H1 (cell line): ENCODE data around the gene UPP1.

Experiments used
- ATF2 ChIP-seq: IDR thresholded peaks from 2 replicates; pipeline ENCODE4 v1.6.1; 2012; ENCODE audit warnings: low read length, inconsistent platforms
- CEBPB ChIP-seq: IDR thresholded peaks from 2 replicates; pipeline ENCODE4 v1.6.1; 2012; ENCODE audit warnings: low read depth, low read length
- CTCF ChIP-seq, 3 experiments: IDR thresholded peaks; 1 replicate in 2 of 3; 2 replicates in 1 of 3; pipeline versions ENCODE4 v1.5.1 to v1.6.1; 2011; ENCODE audit warnings: low read length in 3 of 3, mild to moderate bottlenecking in 3 of 3, inconsistent platforms in 2 of 3, low read depth in 1 of 3, moderate library complexity in 1 of 3; ENCODE audit not compliant: insufficient read depth in 1 of 3; ENCODE audit errors: control extremely low read depth in 1 of 3
- EP300 ChIP-seq, 2 experiments: IDR thresholded peaks; 1 replicate in 1 of 2; 2 replicates in 1 of 2; pipeline ENCODE4 v1.6.1; 2011 to 2012; ENCODE audit warnings: low read depth in 2 of 2, low read length in 2 of 2, mild to moderate bottlenecking in 2 of 2, borderline replicate concordance in 1 of 2, inconsistent platforms in 1 of 2, moderate library complexity in 1 of 2
- GABPA ChIP-seq: IDR thresholded peaks from 2 replicates; pipeline ENCODE4 v1.6.1; 2011; ENCODE audit warnings: mild to moderate bottlenecking, low read length, moderate library complexity, borderline replicate concordance; ENCODE audit not compliant: insufficient read depth
- GTF2F1 ChIP-seq: IDR thresholded peaks from 2 replicates; pipeline ENCODE4 v1.6.1; 2012; ENCODE audit warnings: low read depth, low read length, improper control_type of control experiment, borderline replicate concordance
- JUN ChIP-seq: IDR thresholded peaks from 2 replicates; pipeline ENCODE4 v1.6.1; 2011; ENCODE audit warnings: low read depth, mild to moderate bottlenecking, improper control_type of control experiment, low read length
- POLR2A ChIP-seq, 2 experiments: IDR thresholded peaks; 1 replicate in 1 of 2; 2 replicates in 1 of 2; pipeline ENCODE4 v1.6.1; 2011; ENCODE audit warnings: low read depth in 2 of 2, low read length in 2 of 2, mild to moderate bottlenecking in 2 of 2; ENCODE audit errors: control extremely low read depth in 1 of 2
- RAD21 ChIP-seq, 2 experiments: IDR thresholded peaks in 1 of 2; conservative IDR thresholded peaks in 1 of 2; 2 replicates each; pipeline ENCODE4 v1.6.1; 2011; ENCODE audit warnings: low read depth in 2 of 2, low read length in 2 of 2, improper control_type of control experiment in 1 of 2, inconsistent platforms in 1 of 2, mild to moderate bottlenecking in 1 of 2, moderate library complexity in 1 of 2
- SAP30 ChIP-seq: fragments of 300-600 bp; sonication (generic); IDR thresholded peaks from 2 replicates; pipeline ENCODE4 v1.7.1; 2012; ENCODE audit warnings: low read length, moderate library complexity, mild to moderate bottlenecking, inconsistent platforms; ENCODE audit not compliant: insufficient read depth, insufficient replicate concordance
- SIX5 ChIP-seq: IDR thresholded peaks from 2 replicates; pipeline ENCODE4 v1.6.1; 2011; ENCODE audit warnings: mild to moderate bottlenecking, low read depth, low read length
- TAF1 ChIP-seq: IDR thresholded peaks from 2 replicates; pipeline ENCODE4 v1.6.1; 2011; ENCODE audit warnings: mild to moderate bottlenecking, low read depth, low read length
- TCF12 ChIP-seq: IDR thresholded peaks from 2 replicates; pipeline ENCODE4 v1.6.1; 2011; ENCODE audit warnings: low read depth, mild to moderate bottlenecking, low read length
- ZNF274 ChIP-seq: IDR thresholded peaks from 2 replicates; pipeline ENCODE4 v1.7.0; 2012; ENCODE audit warnings: low read length, borderline replicate concordance; ENCODE audit errors: extremely low read depth

GRCh38 chr7:48150086-48150485 lies 61.0 kb downstream of the UPP1 start:
- no peak for TF ChIP-seq CTCF (IDR thresholded peaks at IDR 0.05; ENCODE audit: control extremely low read depth in 1 of 3, insufficient read depth in 1 of 3, low read depth in 1 of 3, low read length in 3 of 3)
- no peak for TF ChIP-seq TAF1
- TF ChIP-seq TCF12, result no peak
- no peak for TF ChIP-seq ATF2
- no peak for TF ChIP-seq CEBPB
- TF ChIP-seq EP300 (IDR thresholded peaks at IDR 0.05; ENCODE audit: borderline replicate concordance in 1 of 2, low read depth in 2 of 2, low read length in 2 of 2), result no peak
- TF ChIP-seq SAP30, result no peak
- TF ChIP-seq SIX5, result no peak
- TF ChIP-seq ZNF274, result no peak
- TF ChIP-seq GTF2F1, result no peak
- no peak for TF ChIP-seq POLR2A (IDR thresholded peaks at IDR 0.05; ENCODE audit: control extremely low read depth in 1 of 2, low read depth in 2 of 2, low read length in 2 of 2)
- TF ChIP-seq JUN, result no peak
- no peak for TF ChIP-seq RAD21 (IDR thresholded peaks at IDR 0.05 in 1 of 2, conservative IDR thresholded peaks at IDR 0.05 in 1 of 2; ENCODE audit: low read depth in 2 of 2, low read length in 2 of 2)
- TF ChIP-seq GABPA, result no peak
